Testis (tissue), 3 donors: ENCODE results near the gene SIAH1. TPM values are rescaled to one million over a fixed set of nuclear protein-coding genes. Genes with fewer than 3 reads are reported as not detected.
"Not testable (repeated sequence)": the region's sequence is repeated elsewhere in the genome, so short reads cannot be mapped to it uniquely, and the experiment has no call there.

Experiments used
- DNase-seq: peaks from one replicate; pipeline ENCODE4 v3.0.0-alpha.2; 2019
- H3K27ac ChIP-seq, 2 donors: fragments of 200-600 bp; sonication (generic); one replicate each; pipeline ENCODE4 v1.5.1; 2019
- H3K27me3 ChIP-seq: fragments of 200-600 bp; sonication (generic); one replicate; pipeline ENCODE4 v1.5.1; 2019
- H3K36me3 ChIP-seq: fragments of 200-600 bp; sonication (generic); one replicate; pipeline ENCODE4 v1.5.1; 2017; ENCODE audit warnings: low read depth; ENCODE audit errors: missing control alignments
- H3K4me1 ChIP-seq: fragments of 200-600 bp; sonication (generic); one replicate; pipeline ENCODE4 v1.5.1; 2019
- H3K4me3 ChIP-seq, 2 donors: fragments of 200-600 bp; sonication (generic); one replicate each; pipeline ENCODE4 v1.5.1; 2017 to 2019
- H3K9me3 ChIP-seq: fragments of 200-600 bp; sonication (generic); one replicate; pipeline ENCODE4 v1.5.1; 2017
- POLR2A ChIP-seq: fragments of 450-650 bp; IDR thresholded peaks from one replicate; pipeline ENCODE4 v1.6.1; 2017; ENCODE audit warnings: antibody characterized with exemption, mild to moderate bottlenecking, moderate library complexity
- WGBS, 2 donors: methylation state at CpG; one replicate each; pipeline ENCODE4 v1.1.5; 2018; 5-methylcytosine and 5-hydroxymethylcytosine counted together
- intact Hi-C: fragments of 100-400 bp; cut with DNase I; formaldehyde crosslinking; loops from one replicate; pipeline ENCODE4 v1.15.1; 2023; ENCODE audit warnings: low total_unique reads
- polyA plus RNA-seq: library from polyadenylated mRNA; stranded (reverse); fragments of 350-450 nt; fragmentation: Illumina TruSeq; extraction: RNeasy Lipid Tissue Mini Kit (QIAGEN cat#74804); gene quantifications from one replicate; pipeline ENCODE4 v1.2.3, GENCODE V29; 2014; ENCODE audit warnings: low read depth, low replicate concordance; ENCODE audit not compliant: insufficient read depth
- total RNA-seq, 2 donors: library from RNA; depleted of rRNA; stranded (reverse); fragments of >200 nt; gene quantifications; one replicate each; pipeline ENCODE4 v1.2.3, GENCODE V29; 2016
- TF ChIP-seq, protein P1 (sequence below), 3 experiments: fragments of 450-650 bp in 2 of 3; fragments of 200-600 bp in 1 of 3; sonication (generic) in 1 of 3; IDR thresholded peaks; one replicate each; pipeline ENCODE4 v1.5.1; 2016 to 2019; ENCODE audit warnings: antibody characterized with exemption in 3 of 3, mild to moderate bottlenecking in 2 of 3, moderate library complexity in 1 of 3

Gene SIAH1
- total and polyA plus RNA-seq, 3 donors from 2014 or later: 48.2 to 60.3 (median 53.7) TPM

DNA sequence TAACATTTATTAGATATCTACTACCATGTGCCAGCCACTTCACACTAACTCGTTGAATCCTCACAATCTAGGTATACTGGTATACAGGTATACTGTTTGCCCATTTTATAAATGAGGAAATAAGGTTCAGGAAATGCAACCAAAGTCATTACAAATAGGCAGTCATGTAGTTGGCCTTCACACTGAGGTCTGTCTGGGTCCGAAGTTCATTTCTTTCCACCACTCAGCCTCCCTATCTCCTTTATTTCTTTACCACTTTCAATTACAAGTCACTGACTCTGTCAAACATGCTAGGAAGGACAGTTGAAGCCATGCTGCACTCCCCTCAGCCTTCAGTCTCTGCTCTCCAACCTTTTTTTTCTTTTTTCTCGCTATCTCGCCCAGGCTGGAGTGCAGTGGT, 20.7 kb upstream of the SIAH1 start:
- Histone ChIP-seq H3K27ac (no peak overlapping the region), H3K4me1 (no peaks in the 10 kb centered on the region), H3K4me3 (no peak overlapping the region), H3K36me3 (no peaks in the 10 kb centered on the region), H3K9me3 (no peaks in the 10 kb centered on the region), H3K27me3 (no peaks in the 10 kb centered on the region)
- no peak for TF ChIP-seq POLR2A
- TF ChIP-seq, protein P1, sequence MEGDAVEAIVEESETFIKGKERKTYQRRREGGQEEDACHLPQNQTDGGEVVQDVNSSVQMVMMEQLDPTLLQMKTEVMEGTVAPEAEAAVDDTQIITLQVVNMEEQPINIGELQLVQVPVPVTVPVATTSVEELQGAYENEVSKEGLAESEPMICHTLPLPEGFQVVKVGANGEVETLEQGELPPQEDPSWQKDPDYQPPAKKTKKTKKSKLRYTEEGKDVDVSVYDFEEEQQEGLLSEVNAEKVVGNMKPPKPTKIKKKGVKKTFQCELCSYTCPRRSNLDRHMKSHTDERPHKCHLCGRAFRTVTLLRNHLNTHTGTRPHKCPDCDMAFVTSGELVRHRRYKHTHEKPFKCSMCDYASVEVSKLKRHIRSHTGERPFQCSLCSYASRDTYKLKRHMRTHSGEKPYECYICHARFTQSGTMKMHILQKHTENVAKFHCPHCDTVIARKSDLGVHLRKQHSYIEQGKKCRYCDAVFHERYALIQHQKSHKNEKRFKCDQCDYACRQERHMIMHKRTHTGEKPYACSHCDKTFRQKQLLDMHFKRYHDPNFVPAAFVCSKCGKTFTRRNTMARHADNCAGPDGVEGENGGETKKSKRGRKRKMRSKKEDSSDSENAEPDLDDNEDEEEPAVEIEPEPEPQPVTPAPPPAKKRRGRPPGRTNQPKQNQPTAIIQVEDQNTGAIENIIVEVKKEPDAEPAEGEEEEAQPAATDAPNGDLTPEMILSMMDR (IDR thresholded peaks at IDR 0.05): no peak
- WGBS, 2 donors: 86 to 88% methylated on average over 4 of the region's 4 CpGs
- DNase-seq: no peak
- intact Hi-C loops: no loop called here

DNA sequence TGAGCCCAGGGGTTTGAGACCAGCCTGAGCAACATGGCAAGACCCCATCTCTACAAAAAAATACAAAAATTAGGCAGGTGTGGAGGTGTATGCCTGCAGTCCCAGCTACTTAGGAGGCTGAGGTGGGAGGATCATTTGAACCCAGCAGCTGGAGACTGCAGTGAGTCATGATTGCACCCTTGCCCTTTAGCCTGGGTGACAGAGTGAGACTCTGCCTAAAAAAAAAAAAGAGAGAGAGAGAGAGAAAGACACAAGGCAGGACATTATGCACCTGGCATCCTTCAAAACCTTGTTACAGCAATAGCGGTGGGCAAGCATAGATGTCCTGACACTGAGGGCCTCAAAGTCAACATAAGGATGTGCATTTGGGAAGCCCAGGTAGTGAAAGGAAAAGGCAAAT, 19.9 kb upstream of the SIAH1 start:
- H3K27me3 ChIP-seq: no peaks in the 10 kb centered on the region
- no peak for DNase-seq
- no peak overlapping the region for H3K27ac ChIP-seq
- TF ChIP-seq, protein P1 (IDR thresholded peaks at IDR 0.05): no peak
- TF ChIP-seq POLR2A: no peak
- WGBS, 2 donors: 95 to 96% methylated on average over 1 of the region's 1 CpG
- H3K4me1 ChIP-seq: no peaks in the 10 kb centered on the region
- intact Hi-C loops: no loop called here
- H3K36me3 ChIP-seq: no peaks in the 10 kb centered on the region
- no peak overlapping the region for H3K4me3 ChIP-seq
- H3K9me3 ChIP-seq: no peaks in the 10 kb centered on the region

DNA sequence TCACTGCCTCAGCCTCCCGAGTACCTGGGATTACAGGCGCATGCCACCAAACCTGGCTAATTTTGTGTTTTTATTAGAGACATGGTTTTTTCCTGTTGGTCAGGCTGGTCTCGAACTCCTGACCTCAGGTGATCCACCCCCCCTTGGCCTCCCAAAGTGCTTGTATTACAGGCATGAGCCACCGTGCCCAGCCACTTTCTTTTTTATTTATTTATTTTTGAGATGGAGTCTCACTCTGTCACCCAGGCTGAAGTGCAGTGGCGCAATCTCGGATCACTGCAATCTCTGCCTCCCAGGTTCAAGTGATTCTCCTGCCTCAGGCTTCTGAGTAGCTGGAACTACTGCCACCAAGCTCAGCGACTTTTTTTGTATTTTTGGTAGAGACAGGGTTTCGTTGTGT, 17.3 kb upstream of the SIAH1 start:
- H3K4me3 ChIP-seq, DNase-seq, H3K36me3 ChIP-seq, H3K9me3 ChIP-seq, H3K27me3 ChIP-seq, H3K27ac ChIP-seq, H3K4me1 ChIP-seq, intact Hi-C loops: not testable (repeated sequence)
- 91 to 95% methylated on average over 8 of the region's 8 CpGs for WGBS, 2 donors

DNA sequence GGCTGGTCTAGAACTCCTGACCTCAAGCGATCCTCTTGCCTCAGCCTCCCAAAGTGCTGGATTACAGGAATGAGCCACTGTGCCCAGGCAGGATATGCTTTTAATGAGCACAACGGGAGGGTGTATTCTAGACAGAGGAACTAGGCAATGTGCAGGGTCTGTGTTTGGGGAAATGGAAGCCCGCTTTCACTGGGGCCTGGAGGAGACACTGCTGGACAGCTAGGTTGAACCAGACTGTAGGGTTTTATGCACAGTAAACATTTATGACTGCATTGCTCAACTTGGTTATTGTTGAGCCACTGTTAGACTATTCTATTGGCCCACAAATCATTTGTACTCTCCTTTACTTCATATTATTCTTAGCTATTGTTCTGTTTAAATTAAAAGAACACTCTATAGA, 10.2 kb upstream of the SIAH1 start:
- TF ChIP-seq, protein P1 (IDR thresholded peaks at IDR 0.05): no peak
- TF ChIP-seq POLR2A: no peak
- 87 to 89% methylated on average over 3 of the region's 3 CpGs for WGBS, 2 donors
- Histone ChIP-seq H3K9me3 (no peaks in the 10 kb centered on the region), H3K27ac (no peak overlapping the region), H3K4me3 (no peak overlapping the region), H3K4me1 (no peaks in the 10 kb centered on the region), H3K36me3 (no peaks in the 10 kb centered on the region), H3K27me3 (no peaks in the 10 kb centered on the region)
- intact Hi-C loops: no loop called here
- no peak for DNase-seq

DNA sequence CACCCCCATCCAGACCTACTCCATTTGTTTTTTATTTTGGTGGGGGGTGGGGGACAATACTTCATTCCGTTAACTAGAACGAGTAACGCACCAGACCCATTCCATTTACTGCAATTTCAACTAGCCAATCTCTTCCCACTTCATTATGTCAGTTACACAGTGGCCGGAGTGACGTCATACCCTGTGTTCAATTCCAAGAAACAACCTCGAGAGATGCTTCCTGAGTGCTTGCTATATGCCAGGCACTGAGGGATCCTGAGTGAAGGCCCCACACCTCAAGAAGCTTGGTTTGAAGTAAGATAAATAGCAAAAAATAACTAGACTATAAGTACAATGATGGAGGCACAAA, 9.1 kb upstream of the SIAH1 start:
- TF ChIP-seq, protein P1 (IDR thresholded peaks at IDR 0.05): no peak
- TF ChIP-seq POLR2A: no peak
- no peaks in the 10 kb centered on the region for H3K36me3 ChIP-seq
- no peak for DNase-seq
- H3K27me3 ChIP-seq: no peaks in the 10 kb centered on the region
- H3K4me3 ChIP-seq: no peak overlapping the region
- H3K4me1 ChIP-seq: no peaks in the 10 kb centered on the region
- H3K9me3 ChIP-seq: no peaks in the 10 kb centered on the region
- peak overlapping the region in 1 of 2 donors; percentile 46 for H3K27ac ChIP-seq
- WGBS, 2 donors: 76 to 88% methylated on average over 6 of the region's 6 CpGs
- intact Hi-C loops: no loop called here
